ENCODE measurements around the gene ARG1. TPM values are rescaled to one million over a fixed set of nuclear protein-coding genes. Genes with fewer than 3 reads are reported as not detected.

ARG1 gene
- polyA plus RNA-seq, 6 donors from 2014 or later: 0.20 TPM; not detected in 5

- no peaks in the 10 kb centered on the region for H3K4me1 Mint-ChIP-seq
- DNase-seq (no peak), ATAC-seq (ENCODE audit: low read depth in 2 of 2) (peak in 1 of 2 donors; percentile 33)
- no peak overlapping the region for H3K4me3 Mint-ChIP-seq
- peak overlapping the region in 1 of 6 donors; percentile 26 for H3K27ac Mint-ChIP-seq
- no peaks in the 10 kb centered on the region for H3K9me3 Mint-ChIP-seq
- H3K27me3 Mint-ChIP-seq: no peaks in the 10 kb centered on the region
- peaks cover 11 to 30% of the 10 kb centered on the region in 2 donors for H3K36me3 Mint-ChIP-seq
Measured at GRCh38 chr6:131597446-131597845, 24.4 kb downstream of the ARG1 start.

DNA sequence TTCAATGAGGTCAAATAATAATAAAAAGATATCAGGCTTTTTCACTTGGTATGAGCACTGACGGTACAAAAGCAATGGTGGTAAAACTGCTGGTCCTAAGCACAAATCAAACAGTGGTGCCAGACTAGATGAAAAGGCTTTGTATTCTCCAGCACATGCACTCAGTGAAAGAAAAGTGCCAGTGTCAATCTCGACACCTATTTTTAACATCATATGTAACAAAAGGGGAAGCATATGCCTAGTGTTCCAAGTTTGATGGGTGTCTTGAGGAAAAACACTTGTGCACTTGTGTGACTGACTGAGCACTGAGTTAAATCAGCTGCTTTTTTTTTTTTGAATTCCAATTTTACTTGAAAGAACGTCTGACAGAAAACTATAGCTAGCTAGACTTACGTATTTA, 27.7 kb downstream of the ARG1 start:
- no peaks in the 10 kb centered on the region for H3K4me1 Mint-ChIP-seq
- no peaks in the 10 kb centered on the region for H3K27me3 Mint-ChIP-seq
- no peak overlapping the region for H3K4me3 Mint-ChIP-seq
- no peak overlapping the region for H3K27ac Mint-ChIP-seq
- peaks cover 1 to 24% of the 10 kb centered on the region in 2 donors for H3K36me3 Mint-ChIP-seq
- H3K9me3 Mint-ChIP-seq: no peaks in the 10 kb centered on the region
- DNase-seq (no peak), ATAC-seq (ENCODE audit: low read depth in 2 of 2) (no peak)

DNA sequence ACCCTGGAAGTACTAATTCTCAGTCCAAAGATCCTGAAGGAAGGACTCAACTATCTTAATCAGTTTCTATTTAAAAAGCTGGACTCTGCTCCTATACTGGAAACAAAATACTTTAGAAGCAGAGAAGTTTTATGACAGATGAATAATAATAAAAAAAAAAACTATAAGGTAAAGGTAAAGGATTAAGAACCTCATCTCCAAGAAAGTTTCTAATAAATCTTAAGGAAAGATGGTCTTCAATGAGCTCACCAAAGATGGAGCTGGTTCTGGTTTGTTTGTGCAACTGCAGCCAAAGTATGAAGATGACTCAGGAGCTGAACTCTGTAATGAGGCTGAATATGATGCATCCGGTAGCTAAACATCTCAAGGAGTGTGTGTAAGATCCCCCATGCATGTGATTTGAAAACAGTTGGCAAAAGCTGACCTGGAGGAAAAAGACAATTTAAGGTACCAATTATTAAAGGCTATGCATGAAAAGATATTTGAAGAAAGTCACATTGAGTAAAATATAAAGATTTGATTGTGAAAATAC, 29.8 kb downstream of the ARG1 start:
- H3K4me1 Mint-ChIP-seq: no peaks in the 10 kb centered on the region
- H3K9me3 Mint-ChIP-seq: no peaks in the 10 kb centered on the region
- ATAC-seq (ENCODE audit: low read depth in 2 of 2) (no peak), DNase-seq (no peak)
- H3K36me3 Mint-ChIP-seq: peaks cover 0 to 20% of the 10 kb centered on the region in 2 donors
- no peak overlapping the region for H3K27ac Mint-ChIP-seq
- H3K27me3 Mint-ChIP-seq: no peaks in the 10 kb centered on the region
- peak overlapping the region in 1 of 8 donors; percentile 16 for H3K4me3 Mint-ChIP-seq

DNA sequence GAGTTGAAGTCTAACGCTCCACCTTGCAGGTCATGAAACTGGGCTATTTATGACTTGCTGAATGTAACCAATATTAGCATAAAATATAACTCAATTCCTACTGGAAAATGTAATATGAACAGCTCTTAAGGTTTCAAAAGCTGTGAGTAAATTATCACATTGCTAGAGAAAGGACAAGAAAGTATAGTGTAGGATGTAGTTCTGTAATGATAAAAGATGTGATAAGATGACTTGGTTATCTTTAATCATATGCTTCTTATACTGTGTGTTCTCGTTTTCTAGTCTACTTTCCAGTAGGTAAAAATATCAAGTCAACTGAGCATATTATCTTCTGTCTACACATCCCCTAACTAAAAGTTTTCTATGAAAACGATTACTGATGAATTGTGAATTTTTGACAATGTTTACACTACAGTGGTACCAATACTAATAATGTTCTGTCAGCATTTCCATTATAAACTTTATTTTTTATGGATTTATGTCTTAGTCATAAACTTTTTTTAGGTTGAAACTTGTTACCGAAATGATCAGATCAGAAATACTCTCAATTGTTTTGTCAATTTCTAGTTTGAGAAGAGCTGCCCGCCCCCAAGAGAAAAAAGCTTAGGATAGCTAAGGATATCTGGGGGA, 40.4 kb downstream of the ARG1 start:
- Mint-ChIP-seq H3K27ac (no peak overlapping the region), H3K4me1 (peaks cover 0 to 7% (median 6%) of the 10 kb centered on the region in 3 donors), H3K27me3 (no peaks in the 10 kb centered on the region), H3K4me3 (no peak overlapping the region), H3K36me3 (peaks cover 19 to 25% of the 10 kb centered on the region in 2 donors), H3K9me3 (no peaks in the 10 kb centered on the region)
- DNase-seq: no peak
- ATAC-seq (ENCODE audit: low read depth in 2 of 2): no peak

DNA sequence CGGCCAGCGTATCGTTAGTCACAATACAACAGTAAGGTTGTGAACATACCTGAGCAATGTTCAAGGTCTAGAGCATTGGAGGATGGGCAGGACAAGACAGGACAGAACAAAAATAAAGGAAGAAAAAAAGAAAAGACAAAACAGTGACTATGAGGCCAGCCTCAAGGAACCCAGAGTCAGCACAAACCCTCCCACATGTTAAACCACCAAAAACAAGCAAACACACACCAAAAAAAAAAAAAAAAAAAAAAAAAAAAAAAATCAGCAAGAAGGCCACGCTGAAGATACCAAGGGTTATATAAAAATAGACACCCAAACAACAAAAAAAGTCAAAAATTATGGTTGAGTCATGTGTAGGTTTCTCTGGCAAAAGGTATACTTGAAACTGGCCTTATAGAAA, 42.2 kb downstream of the ARG1 start:
- Mint-ChIP-seq H3K27me3 (no peaks in the 10 kb centered on the region), H3K4me3 (no peak overlapping the region), H3K36me3 (peaks cover 17% of the 10 kb centered on the region in 2 donors), H3K27ac (peak overlapping the region in 1 of 6 donors; percentile 93), H3K4me1 (peaks cover 0 to 9% (median 5%) of the 10 kb centered on the region in 3 donors), H3K9me3 (no peaks in the 10 kb centered on the region)
- DNase-seq (no peak), ATAC-seq (ENCODE audit: low read depth in 2 of 2) (no peak)

DNA sequence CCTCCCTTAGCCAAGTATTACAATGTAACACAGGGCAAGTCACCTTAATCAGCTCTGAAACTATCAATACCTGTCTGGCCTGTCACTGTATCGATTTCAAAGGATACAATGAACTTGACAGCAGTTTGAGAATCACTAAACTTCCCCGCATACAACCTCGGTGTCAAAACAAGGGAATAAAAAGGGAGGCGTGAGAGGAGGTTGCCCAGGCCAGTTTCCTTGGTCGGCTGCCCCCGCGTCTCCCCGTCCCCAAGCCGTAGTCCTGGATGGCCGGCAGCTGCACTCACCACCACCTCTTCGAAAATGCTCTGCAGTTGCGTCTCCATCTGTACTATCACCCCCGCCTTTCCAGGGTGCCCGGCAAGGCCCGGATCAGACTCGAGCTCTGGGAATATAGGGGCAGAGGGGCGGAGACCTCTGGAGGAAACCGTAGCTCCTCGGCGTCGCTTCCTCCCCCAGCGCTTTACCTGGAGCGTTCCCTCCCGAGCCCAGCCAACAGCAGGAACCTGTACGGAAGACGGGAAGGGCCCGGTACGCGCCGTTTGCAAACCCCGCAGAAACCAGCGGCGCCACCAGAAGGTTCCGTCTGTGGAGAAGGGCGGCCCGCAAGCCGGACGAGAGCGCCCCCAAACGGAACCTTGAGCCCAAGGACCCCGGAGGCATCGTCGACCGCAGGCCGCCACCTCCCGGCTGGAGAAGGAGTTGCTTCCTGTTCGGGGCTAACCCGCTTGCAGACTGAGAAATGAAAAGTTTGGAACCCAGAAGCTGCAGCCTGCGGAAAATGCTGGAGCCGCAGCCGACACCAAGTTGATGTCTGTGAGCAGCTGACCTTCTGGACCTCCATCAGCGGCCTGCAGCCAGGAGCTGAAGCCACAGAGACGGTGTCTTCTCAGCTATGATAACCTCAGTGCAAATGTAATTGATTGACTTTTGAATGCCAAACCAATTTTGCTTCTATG, 55.0 kb downstream of the ARG1 start, which contains the start of gene MED23:
MED23 (minus strand) TSS at position 519 of the 959 bp plus-strand sequence; CDS start at position 326, 193 bp downstream.
- Mint-ChIP-seq H3K4me1 (peaks cover 21 to 30% (median 25%) of the 10 kb centered on the region in 3 donors), H3K4me3 (peak within 1 kb of the TSS; percentile 97 to 100 (median 98)), H3K36me3 (peaks cover 0 to 6% of the 10 kb centered on the region in 2 donors), H3K9me3 (no peaks in the 10 kb centered on the region), H3K27ac (peak within 1 kb of the TSS; percentile 76 to 98 (median 94)), H3K27me3 (no peaks in the 10 kb centered on the region)
- ATAC-seq (ENCODE audit: low read depth in 2 of 2): peak; percentile 90 to 92
- DNase-seq: peak; percentile 93

GRCh38 chr6:131628726-131629125, 55.7 kb downstream of the ARG1 start:
- Mint-ChIP-seq H3K36me3 (peaks cover 0 to 6% of the 10 kb centered on the region in 2 donors), H3K27me3 (no peaks in the 10 kb centered on the region), H3K9me3 (no peaks in the 10 kb centered on the region), H3K4me3 (peak overlapping the region; percentile 97 to 100 (median 98)), H3K27ac (peak overlapping the region in 3 of 6 donors; percentile 94 to 95 (median 94)), H3K4me1 (peaks cover 18 to 30% (median 25%) of the 10 kb centered on the region in 3 donors)
- DNase-seq: no peak
- no peak for ATAC-seq (ENCODE audit: low read depth in 2 of 2)

- no peak overlapping the region for H3K27ac Mint-ChIP-seq
- H3K9me3 Mint-ChIP-seq: no peaks in the 10 kb centered on the region
- no peak for ATAC-seq (ENCODE audit: low read depth in 2 of 2)
- peaks cover 17 to 30% (median 25%) of the 10 kb centered on the region in 3 donors for H3K4me1 Mint-ChIP-seq
- DNase-seq: no peak
- H3K27me3 Mint-ChIP-seq: no peaks in the 10 kb centered on the region
- H3K36me3 Mint-ChIP-seq: peaks cover 0 to 6% of the 10 kb centered on the region in 2 donors
- H3K4me3 Mint-ChIP-seq: peak overlapping the region in 3 of 8 donors; percentile 26 to 100 (median 47)
Measured at GRCh38 chr6:131629651-131630050, 56.6 kb downstream of the ARG1 start.

DNA sequence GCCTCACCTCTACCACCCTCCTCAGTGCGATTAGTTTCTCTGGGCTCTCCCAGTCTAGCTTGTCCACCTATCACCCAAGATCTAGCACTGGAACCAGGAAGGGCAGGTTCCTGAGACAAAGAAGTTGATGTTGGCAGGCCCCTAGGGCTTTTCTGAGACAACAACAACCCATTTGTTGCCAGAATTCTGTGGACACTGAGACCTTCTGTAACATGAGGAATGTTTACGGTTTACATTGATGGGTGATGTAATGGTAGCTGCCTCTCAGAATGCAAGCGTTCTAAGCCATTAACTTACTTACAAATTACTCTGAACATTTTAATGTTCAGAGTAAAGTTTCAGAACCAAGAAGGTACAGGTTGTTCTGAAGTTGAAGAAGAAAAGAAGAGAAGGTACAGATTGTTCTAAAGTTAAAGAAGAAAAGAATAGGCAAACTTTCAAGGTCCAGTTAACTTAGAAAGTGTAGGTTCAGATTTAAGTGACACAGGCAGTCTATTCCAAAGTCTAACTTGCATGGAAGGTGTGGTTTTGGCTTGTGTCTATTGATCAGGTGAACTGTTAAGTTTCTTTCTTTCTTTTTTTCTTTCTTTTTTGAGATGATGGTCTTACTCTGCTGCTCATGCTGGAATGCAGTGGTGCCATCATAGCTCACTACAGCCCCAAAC, 58.7 kb downstream of the ARG1 start:
- Mint-ChIP-seq H3K4me3 (peak overlapping the region in 1 of 8 donors; percentile 18), H3K4me1 (peaks cover 27 to 37% (median 36%) of the 10 kb centered on the region in 3 donors), H3K27ac (no peak overlapping the region), H3K9me3 (no peaks in the 10 kb centered on the region), H3K36me3 (peaks cover 0 to 6% of the 10 kb centered on the region in 2 donors), H3K27me3 (no peaks in the 10 kb centered on the region)
- no peak for ATAC-seq (ENCODE audit: low read depth in 2 of 2)
- DNase-seq: no peak

Other genes with a start within 250 kb of the ARG1 start
- gene MED23, start 55.0 kb downstream of the ARG1 start, polyA plus RNA-seq (ENCODE audit: low read depth in 6 of 6): 10 to 100 TPM; 10.1 to 22.5 (median 13.6) TPM
- under 1 TPM in 3 of 6 donors, not detected in 3; 0.18 to 0.73 (median 0.55) TPM for gene ENPP3, start 64.1 kb downstream of the ARG1 start, polyA plus RNA-seq (ENCODE audit: low read depth in 6 of 6)
- under 1 TPM in 2 of 6 donors, not detected in 4; 0.17 to 0.58 TPM for gene OR2A4, start 128.2 kb downstream of the ARG1 start, polyA plus RNA-seq (ENCODE audit: low read depth in 6 of 6)
- gene CTAGE9, start 137.8 kb downstream of the ARG1 start, polyA plus RNA-seq (ENCODE audit: low read depth in 6 of 6): not detected
- gene ENPP1, start 234.8 kb downstream of the ARG1 start, polyA plus RNA-seq (ENCODE audit: low read depth in 6 of 6): 1 to 10 TPM in 2 of 6 donors, under 1 TPM in 3, not detected in 1; 0.33 to 1.3 (median 0.75) TPM